Measurements from ENCODE around the gene SEZ6.

The SEZ6 gene

DNA sequence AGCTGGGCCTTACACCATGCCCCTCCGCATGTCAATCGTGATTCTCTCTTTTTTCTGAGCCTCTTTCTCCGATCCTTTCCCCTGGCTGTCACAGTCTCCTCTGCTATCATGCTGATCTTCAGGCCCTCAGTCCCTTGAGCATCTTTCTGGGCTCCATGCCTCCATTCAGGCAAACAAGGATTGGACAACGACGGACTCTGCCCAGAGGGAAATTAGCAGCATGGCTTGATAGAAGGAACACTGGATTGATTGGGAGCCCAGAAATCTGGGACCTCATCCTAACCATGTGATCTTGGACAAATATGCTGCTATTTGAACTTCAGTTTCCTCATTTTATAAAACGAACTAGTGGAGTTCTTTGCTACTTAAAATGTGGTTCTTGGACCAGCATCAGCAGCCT, 35.0 kb downstream of the SEZ6 start:
- DNase-seq, result no peak

GRCh38 chr17:28969706-28970393, 36.0 kb downstream of the SEZ6 start:
- DNase-seq, result no peak

GRCh38 chr17:28968914-28969295, 36.9 kb downstream of the SEZ6 start:
- DNase-seq, result no peak

DNA sequence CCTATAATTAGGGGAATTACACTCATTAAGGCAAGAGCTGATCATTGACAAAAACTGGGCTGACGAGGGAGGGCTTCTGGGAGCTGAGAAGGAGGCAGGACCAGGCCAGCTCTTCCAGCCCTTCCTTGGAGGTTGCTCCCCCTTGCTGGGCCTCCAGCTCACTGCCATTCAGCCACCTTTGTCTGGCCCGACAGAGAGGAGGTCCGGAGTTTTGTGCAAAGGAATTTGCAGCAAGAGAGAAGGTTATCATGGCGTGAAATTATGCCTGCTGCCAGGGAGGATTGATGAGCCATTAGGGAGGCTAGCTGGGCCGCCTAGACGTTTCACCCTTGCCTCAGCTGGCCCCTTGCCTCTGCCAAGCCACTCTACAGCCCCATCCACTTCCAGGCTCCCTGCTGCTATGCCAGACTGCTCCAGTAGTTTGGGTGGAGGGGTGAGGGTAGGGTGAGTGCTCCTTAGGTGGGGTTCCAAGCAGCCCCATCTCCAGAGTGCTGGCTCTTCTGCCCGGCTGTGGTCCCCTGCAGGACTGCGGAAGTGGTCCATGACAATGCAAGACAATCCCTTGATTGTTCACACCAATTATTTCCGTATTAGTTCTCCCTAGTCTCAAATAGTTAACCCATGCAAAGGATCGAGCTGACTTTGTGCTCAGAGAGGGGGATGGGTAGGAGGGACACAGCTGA, 37.5 kb downstream of the SEZ6 start:
- DNase-seq, result no peak

GRCh38 chr17:28967221-28968135, 38.4 kb downstream of the SEZ6 start:
- no peak for DNase-seq

DNA sequence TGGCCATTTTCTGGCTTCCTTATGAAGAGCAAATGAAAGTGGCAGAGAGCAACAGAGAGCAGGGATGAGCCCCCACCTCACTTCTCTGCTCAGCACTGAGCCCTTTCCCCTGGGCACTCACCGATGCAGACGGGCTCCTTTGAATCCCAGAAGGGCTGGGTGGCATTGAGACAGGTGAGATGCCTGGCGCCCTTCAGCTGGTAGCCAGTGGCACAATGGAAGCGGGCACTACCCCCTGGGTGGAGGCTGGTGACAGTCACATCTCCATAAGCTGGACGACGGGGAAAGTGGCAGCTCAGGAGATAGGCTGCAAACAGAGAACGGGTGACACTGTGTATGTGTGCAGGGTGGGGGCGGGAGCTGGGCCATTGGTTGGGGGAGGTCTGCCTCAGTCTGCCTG, 42.0 kb downstream of the SEZ6 start:
- DNase-seq, result no peak

DNA sequence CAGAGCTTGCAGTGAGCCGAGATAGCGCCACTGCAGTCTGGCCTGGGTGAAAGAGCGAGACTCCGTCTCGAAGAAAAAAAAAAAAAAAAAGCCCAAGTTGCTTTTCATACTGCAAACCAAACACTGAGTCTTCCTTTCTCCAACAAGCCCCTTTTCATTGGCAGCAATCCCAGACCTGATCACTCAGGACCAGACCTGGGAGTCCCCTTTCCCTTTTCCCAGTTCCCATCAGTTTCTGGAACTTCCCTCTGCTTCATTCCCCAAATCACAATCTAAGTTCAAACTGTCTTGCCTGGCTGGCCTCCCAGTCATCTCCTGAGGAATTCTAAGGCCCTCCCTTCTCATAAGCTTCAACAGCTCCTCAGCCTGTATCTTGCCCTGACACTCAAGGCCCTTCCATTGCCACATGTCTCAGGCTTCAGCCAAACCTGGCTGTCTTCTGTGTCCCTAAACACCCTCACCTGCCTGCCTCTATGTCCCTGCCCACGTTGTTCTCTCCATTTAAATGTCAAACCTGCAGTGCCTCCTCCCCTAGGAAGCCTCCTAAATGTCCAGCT, 42.7 kb downstream of the SEZ6 start:
- DNase-seq, result no peak

DNA sequence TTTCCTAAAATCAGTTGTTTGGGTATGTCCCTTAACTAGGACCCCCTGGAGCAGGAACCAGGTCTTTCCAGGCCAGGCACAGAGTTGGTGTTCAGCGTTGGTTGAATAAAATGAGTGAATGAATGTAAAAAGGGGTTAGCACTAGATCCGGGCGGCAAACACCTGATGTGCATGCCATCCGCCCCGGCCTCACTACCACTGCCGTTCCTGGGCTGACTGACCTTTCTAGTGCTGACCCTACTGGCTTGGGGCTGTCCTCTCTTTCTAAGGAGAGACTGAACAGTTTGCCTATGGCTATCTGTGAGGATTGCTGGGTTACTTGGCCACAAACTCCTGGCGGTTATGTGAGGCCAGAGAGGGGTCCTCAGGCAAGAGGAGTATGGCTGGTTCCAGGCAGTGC, 44.4 kb downstream of the SEZ6 start:
- no peak for DNase-seq

GRCh38 chr17:28960256-28961061, 45.4 kb downstream of the SEZ6 start:
- DNase-seq, result no peak

DNA sequence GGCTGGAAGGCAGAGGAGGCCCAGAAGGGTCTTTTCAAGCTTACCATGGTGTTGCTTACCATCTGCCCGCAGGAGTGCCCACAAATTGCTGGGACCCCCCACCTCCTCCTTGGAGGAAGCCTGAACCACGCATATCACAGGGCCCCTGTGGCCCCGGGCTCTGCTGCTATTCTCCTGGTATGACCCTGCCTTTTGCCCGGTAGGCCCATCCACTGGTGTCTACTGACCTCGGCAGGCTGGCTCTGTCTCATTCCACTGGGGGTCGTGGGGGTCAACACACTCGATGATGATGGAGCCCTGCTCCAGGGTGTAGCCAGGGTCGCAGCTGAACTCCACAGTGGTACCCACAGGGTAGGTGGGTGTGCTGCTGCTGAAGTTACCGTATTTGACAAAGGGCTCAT, 46.4 kb downstream of the SEZ6 start:
- no peak for DNase-seq

- no peak for DNase-seq
These were observed 46.9 kb downstream of the SEZ6 start for GRCh38 chr17:28958820-28959455.

GRCh38 chr17:28957992-28958355, 47.9 kb downstream of the SEZ6 start:
- no peak for DNase-seq

GRCh38 chr17:28957277-28957991, 48.4 kb downstream of the SEZ6 start:
- DNase-seq, result no peak

DNA sequence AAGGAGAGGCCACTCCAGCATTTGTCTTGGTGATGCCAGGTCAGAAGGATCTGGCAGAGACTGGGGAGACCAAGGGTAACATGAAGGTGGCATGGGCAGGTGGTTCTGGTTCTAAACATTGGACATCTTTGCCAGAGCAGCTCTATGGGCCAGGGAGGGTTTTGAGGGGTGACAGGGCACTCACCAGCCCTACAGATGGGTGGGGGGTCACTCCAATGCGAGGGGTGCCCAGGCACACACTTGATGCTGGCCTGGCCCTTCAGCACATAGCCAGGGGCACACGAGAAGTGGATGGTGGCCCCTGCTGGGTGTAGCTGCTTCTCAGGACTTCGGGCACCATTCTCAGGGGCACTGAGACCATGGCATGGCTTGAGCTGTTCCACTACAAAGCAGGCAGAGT, 49.0 kb downstream of the SEZ6 start:
- no peak for DNase-seq

DNA sequence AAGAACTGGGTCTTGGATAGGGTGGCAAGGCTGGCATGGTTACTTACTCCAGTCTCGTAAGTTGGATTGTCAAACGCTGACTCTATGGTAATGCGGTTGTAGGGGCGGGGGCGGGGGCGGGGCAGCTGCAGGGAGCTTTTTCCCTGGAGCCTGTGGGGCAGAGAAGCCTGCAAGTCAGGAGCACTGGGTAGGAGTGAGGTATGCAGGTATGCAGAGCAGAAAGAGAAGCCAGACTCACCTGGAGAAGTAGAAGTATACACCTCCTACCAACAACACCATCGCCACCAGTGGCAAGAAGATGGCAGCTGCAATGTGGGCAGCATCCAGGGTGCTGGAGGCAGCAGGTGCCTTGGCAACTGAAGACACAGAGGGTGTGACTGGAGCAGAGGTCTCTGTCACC, 49.7 kb downstream of the SEZ6 start:
- DNase-seq, result no peak

GRCh38 chr17:28955408-28955807, 50.4 kb downstream of the SEZ6 start:
- no peak for DNase-seq

DNA sequence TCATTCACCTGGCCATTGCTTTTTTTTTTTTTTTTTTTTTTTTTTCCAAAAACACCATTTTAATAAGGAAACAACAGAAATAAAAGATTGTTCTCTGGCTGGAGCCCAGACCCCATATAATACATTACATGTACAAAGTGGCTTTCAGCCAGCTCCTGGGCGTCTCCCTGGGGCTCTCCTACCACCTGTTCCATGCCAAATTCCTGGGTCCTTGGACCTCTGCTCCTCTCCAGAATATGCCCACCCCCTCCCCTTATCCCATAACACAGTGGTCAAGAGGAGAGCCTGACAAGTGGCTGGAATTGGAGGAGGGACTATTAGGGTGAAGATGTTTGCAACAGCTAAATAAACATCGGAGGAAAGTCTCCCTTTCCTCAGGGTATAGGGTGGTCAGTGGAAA, 50.9 kb downstream of the SEZ6 start:
- no peak for DNase-seq

GRCh38 chr17:28953444-28954118, 52.3 kb downstream of the SEZ6 start:
- DNase-seq, result no peak

GRCh38 chr17:28951991-28952975, 53.5 kb downstream of the SEZ6 start:
- peak; percentile 99 for DNase-seq

Data from NCI-H226 (cell line).